Activated CD8-positive, alpha-beta memory T cell treated with anti-CD3 and anti-CD28 coated beads for 36 hours (primary cell): ENCODE results near the gene KLF4. TPM values are rescaled to one million over a fixed set of nuclear protein-coding genes. Genes with fewer than 3 reads are reported as not detected.
"Not testable (repeated sequence)": the region's sequence is repeated elsewhere in the genome, so short reads cannot be mapped to it uniquely, and the experiment has no call there.

ENCODE experiments used
- CTCF ChIA-PET: fragments of 350-600 bp; sonication (Branson Sonifier 250); formaldehyde crosslinking; loops from one replicate; lab custom pipeline; 2021; ENCODE audit warnings: antibody characterized with exemption; lab: Charles Lee
- POLR2A ChIA-PET: fragments of 350-600 bp; sonication (Branson Sonifier 250); formaldehyde crosslinking; loops from one replicate; lab custom pipeline; 2021; ENCODE audit warnings: antibody characterized with exemption; lab: Charles Lee
- total RNA-seq, 2 experiments: library from RNA; stranded (reverse); gene quantifications; one replicate each; pipeline ENCODE4 v1.2.3, GENCODE V29; 2021

Gene KLF4
- total RNA-seq, result under 1 TPM in 1 of 2 experiments, not detected in 1; 0.21 TPM

GRCh38 chr9:107489687-107490605, at the start of gene KLF4:
Gene KLF4, minus strand, starts transcription at chr9:107489769. Its CDS starts 597 bp downstream, at chr9:107489172.
- ChIA-PET POLR2A (no interaction called here), CTCF (interaction anchor here (0.5 kb wide), 1 partner anchor 1817 kb away, joined by 3 read pairs; no protein-coding TSS in a partner anchor)

- POLR2A ChIA-PET, result no interaction called here
Measured at GRCh38 chr9:107536462-107536861, 46.9 kb upstream of the KLF4 start.

GRCh38 chr9:107534510-107535078, 45.0 kb upstream of the KLF4 start:
- ChIA-PET CTCF (no interaction called here), POLR2A (no interaction called here)

More at GRCh38 chr9:107536462-107536861, 46.9 kb upstream of the KLF4 start:
- CTCF ChIA-PET, result no interaction called here

- ChIA-PET CTCF (no interaction called here), POLR2A (no interaction called here)
Measured at GRCh38 chr9:107530679-107531078, 41.1 kb upstream of the KLF4 start.

- CTCF ChIA-PET, result no interaction called here
- POLR2A ChIA-PET, result no interaction called here
Measured at GRCh38 chr9:107528686-107529085, 39.1 kb upstream of the KLF4 start.

GRCh38 chr9:107523539-107523938, 34.0 kb upstream of the KLF4 start:
- POLR2A ChIA-PET, result no interaction called here
- CTCF ChIA-PET, result no interaction called here

GRCh38 chr9:107520186-107520585, 30.6 kb upstream of the KLF4 start:
- CTCF ChIA-PET, result no interaction called here
- POLR2A ChIA-PET, result no interaction called here

- CTCF ChIA-PET, result no interaction called here
- POLR2A ChIA-PET, result no interaction called here
Measured at GRCh38 chr9:107518037-107518807, 28.7 kb upstream of the KLF4 start.

GRCh38 chr9:107513464-107514100, 24.0 kb upstream of the KLF4 start:
- CTCF ChIA-PET, result no interaction called here
- POLR2A ChIA-PET, result no interaction called here

- ChIA-PET POLR2A (no interaction called here), CTCF (no interaction called here)
Measured at GRCh38 chr9:107504585-107505455, 15.3 kb upstream of the KLF4 start.

- POLR2A ChIA-PET, result no interaction called here
- CTCF ChIA-PET, result no interaction called here
Measured at GRCh38 chr9:107502464-107502863, 12.9 kb upstream of the KLF4 start.

GRCh38 chr9:107500421-107501200, 11.0 kb upstream of the KLF4 start:
- POLR2A ChIA-PET, result not testable (repeated sequence)
- CTCF ChIA-PET, result interaction anchor here (0.8 kb wide), 1 partner anchor 37 kb away, joined by 3 read pairs; no protein-coding TSS in a partner anchor

- ChIA-PET CTCF (no interaction called here), POLR2A (no interaction called here)
Measured at GRCh38 chr9:107496976-107497375, 7.4 kb upstream of the KLF4 start.

- ChIA-PET POLR2A (no interaction called here), CTCF (no interaction called here)
Measured at GRCh38 chr9:107492381-107492970, 2.9 kb upstream of the KLF4 start.

GRCh38 chr9:107491081-107492053, 1.8 kb upstream of the KLF4 start:
- ChIA-PET POLR2A (no interaction called here), CTCF (no interaction called here)

- CTCF ChIA-PET, POLR2A ChIA-PET: not testable (repeated sequence)
Measured at GRCh38 chr9:107490606-107490970, 1.0 kb upstream of the KLF4 start.
